ENCODE results near the gene SOX13.
"Not testable (repeated sequence)": the region's sequence is repeated elsewhere in the genome, so short reads cannot be mapped to it uniquely, and the experiment has no call there.

SOX13 gene

DNA sequence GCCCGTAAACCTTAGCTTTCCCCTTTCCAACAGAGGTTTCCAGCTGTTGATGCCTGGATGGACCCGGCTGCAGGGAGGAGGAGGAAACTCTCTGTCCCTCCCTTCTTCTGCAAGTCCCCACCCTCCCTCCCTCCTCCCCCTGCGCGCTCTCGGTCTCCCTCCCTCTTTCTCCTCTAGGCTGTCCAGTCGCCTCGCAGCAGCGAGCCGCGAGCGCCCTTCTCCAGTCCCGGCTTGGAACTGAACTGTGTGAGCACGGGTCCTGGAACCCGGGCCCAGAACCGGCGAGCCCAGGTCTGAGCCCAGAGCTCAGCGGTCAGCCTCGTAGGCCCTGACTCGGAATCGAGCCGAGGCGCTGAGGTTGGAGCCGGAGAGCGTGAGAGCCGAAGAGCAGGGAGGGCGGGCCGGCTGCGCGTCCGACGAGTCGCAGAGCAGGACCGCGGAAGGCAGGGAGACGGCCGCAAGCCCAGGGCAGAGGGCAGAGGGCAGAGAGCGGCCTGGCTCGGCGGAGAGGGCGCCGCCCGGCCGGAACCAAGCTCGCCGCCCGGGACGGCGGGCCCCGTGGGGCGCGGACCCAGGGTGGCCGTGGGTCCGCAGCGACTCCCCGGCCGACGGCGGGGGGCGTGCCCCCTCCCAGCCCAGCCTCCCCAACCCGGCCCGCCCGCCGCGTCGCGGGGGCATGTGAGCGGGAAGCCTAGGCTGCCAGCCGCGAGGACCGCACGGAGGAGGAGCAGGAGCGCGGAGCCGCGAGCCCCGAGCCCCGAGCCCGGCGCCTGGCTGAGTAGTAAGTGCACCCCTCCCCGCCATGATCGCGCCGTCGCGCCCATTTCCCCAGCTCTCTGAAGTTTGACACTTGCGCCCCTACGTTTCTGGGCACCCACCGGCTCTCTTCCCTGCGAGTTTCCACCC is at the start of gene SOX13:
SOX13 (plus strand) TSS at position 185 of the 906 bp plus-strand sequence. CDS start 39,801 bp downstream, outside the sequence.
- peak; percentile 86 for DNase-seq

DNA sequence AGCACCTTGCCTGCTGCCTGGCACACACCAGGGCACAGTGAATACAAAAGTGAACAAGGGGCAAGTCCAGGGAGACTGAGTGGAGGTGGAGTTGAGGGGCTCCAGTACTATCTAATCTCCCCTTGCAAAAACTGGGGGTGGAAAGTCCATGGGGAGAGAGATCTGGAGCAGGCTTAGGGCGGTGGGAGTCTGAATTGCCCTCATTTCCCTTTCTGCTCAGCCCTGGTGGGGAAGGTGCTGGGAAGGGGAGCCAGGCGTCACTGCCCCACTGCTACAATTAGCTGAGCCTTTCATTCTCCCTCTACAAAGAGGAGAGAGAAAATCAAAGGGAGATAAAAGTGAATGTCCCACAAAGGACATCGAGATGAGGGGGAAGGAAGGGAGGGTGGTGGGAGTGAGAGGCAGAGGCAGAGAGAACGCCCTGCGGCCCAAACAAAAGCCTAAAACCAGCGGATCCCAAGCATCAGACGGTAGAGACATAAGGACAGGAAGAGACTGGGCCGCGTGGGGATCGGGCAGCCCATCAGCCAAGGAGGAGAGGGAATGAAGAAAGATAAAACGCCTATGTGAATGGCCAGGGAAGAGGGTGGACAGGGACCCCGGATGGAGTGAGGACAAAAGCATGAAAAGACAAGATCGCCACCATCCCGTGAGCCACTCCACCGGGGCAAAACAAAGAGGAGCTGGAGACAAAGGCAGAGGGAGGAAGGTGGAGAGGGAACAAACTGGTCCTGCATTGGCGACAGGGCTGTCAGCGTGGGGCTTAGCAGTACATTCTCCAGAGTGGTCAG is 46.8 kb upstream of the SOX13 start:
- DNase-seq, result no peak

DNA sequence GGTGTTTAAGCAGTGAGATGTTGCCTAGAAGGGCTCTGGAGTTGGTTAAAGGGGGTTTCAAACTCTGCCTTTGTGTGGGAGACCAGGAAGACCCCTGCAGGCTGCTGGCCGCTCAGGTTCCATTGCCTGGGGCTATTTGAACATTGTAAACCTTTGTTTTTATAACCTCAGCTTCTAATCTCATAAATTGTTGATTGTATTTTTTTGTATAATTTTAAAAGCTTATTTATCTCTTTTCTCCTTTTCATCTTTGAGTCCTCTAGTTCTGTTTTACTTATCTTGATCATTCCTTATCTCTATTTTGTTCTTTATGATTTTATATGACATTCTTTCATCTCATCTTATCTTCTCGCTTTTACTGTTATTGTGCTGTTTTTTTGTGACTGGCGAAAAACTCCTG is 45.5 kb upstream of the SOX13 start:
- no peak for DNase-seq

- DNase-seq, result no peak
These were observed 43.9 kb upstream of the SOX13 start for GRCh38 chr1:204029016-204029415.

GRCh38 chr1:204031098-204031710 is 41.7 kb upstream of the SOX13 start:
- no peak for DNase-seq

DNA sequence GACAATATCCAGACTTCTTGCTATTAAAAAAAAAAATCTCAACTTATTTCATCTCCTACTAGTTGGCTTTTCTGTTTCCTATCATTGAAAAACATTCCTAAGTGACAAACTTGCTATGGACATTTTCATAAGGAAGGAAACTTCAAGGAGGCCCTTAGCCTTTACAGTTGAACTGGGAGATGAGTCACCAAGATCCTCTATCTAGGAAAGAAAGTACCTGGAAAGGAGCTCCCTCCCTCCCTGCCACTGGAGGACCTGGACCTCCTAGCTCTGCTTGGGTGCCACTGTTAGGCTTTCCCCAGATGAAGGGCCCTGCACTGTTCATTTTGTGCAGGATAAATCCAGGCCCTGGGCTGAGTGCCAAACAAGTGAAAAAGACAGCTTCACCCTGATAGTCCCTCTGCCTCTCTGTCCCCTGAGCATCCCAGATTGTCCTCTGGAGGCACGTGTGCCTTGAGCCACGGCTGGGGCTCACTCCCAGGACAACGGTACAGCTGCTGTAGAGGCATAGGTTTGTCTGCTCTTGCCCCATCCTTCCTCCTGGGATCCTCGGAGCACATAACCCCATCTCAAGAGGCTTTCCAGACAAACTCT is 40.2 kb upstream of the SOX13 start:
- no peak for DNase-seq

DNA sequence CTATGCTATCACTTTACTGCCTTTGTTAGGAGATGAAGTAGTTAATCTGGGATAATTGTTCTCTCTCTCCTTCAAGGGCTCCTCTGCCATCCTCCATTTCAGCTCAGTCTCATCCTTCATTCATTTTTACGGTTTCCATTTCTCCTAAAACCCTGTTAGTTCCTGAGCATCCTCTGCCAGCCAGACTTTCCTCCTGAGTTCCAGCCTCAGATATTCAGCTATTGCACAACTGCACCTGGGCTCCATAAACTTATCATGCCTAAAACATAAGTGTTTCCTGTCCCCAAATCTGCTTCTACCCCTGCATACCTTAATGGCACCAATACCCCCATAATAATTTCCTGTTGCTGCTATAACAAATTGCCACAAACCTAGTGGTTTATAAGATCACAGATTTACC is 39.6 kb upstream of the SOX13 start:
- no peak for DNase-seq

- no peak for DNase-seq
These were observed 35.8 kb upstream of the SOX13 start for GRCh38 chr1:204036882-204037655.

- peak; percentile 48 for DNase-seq
These were observed 31.6 kb upstream of the SOX13 start for GRCh38 chr1:204041232-204041767.

DNA sequence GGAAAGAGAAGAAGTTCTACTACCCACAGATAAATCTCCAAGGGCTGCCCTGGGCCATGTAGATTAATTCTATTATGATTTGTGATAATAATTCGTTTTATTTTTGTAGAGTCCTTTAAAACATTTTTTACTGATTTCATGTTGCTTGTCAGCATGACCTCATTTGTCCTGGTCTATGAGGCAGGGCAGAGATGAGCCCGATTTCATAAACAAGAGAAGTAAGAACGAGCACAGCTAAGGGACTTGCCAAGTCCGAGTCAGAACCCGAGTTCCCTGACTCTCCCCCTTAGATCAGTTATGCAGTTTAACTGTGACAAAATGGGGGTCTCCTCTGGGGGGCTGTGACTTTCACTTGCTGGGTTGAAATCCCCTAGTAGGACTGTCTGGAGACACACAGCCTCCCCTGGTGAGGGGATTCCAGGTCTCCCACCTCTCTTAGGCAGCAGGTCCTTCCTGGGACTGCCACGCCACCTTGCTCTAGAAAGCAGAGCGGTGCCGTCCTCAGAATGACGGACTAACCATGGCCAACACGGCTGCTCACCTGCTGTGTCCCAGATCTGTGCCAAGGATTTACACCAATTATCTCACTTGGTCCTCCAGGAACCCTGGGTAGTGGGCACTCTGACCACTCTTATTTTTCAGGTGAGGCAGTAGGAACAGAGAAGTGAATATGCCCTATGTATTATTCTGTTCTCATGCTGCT is 31.0 kb upstream of the SOX13 start:
- no peak for DNase-seq

DNA sequence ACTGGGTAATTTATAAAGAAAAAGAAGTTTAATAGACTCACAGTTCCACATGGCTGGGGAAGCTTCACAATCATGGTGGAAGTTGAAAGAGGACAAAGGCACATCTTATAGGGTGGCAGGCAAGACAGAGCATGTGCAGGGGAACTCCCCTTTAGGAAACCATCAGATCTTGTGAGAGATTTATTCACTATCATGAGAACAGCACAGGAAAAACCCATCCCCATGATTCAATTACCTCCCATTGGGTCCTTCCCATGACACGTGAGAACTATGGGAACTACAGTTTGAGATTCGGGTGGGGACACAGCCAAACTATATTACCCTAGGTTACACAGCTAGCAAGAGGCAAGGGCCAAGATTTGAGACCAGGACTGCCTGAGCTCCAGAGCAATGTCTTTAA is 30.4 kb upstream of the SOX13 start:
- DNase-seq, result no peak

DNA sequence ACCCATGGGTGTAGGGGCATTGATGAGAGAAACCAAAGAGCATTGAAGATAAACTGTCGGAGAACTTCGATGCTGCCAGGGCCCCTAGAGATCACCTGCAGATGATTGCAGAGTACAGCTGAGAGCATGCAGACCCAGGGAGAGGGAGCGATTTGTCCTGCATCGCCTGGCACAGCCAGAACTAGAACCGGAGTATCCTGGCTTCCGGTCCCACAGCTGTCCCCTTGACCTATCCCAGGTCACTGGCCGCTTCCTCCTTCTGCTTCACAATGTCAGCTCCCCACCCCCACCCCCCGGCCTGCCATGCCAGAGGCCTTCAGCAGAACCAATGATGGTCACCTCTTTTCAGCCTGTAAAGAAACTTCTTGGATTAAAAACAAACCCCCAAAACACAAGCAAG is 29.2 kb upstream of the SOX13 start:
- DNase-seq, result no peak

DNA sequence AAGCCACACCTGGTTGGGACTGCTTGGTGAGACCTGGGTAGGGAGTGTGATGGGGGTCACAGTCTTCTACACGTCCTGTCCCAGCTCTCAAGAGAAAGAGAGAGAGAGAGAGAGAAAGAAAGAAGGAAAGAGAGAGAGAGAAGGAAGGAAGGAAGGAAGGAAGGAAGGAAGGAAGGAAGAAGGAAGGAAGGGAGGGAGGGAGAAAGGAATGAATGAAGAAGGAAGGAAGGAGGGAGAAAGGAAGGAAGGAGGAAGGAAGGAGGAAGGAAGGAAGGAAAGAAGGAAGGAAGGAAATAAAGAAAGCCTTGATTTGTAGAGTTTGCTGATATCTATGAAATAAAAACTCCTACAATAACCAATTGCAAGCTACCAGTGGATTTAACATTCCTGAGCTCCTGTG is 28.5 kb upstream of the SOX13 start:
- DNase-seq, result no peak

GRCh38 chr1:204045430-204045829 is 27.5 kb upstream of the SOX13 start:
- DNase-seq, result no peak

- DNase-seq, result no peak
These were observed 26.6 kb upstream of the SOX13 start for GRCh38 chr1:204046346-204046745.

DNA sequence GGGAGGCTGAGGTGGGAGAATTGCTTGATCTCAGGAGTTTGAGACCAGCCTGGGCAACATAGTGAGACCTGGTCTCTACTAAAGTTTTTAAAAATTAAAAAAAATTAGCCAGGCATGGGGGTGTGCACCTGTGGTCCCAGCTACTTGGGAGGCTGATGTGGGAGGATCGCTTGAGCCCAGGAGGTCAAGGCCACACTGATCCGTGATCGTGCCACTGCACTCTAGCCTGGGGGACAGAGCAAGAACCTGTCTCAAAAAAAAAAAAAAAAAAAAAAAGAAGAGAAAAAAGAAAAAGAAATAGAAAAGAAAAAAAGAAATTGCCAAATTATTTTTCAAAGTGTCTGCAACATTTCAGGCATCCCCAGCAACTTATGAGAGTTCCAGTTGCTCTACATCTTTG is 24.1 kb upstream of the SOX13 start:
- not testable (repeated sequence) for DNase-seq

- no peak for DNase-seq
These were observed 21.7 kb upstream of the SOX13 start for GRCh38 chr1:204051258-204051657.

GRCh38 chr1:204051718-204052117 is 21.2 kb upstream of the SOX13 start:
- no peak for DNase-seq

DNA sequence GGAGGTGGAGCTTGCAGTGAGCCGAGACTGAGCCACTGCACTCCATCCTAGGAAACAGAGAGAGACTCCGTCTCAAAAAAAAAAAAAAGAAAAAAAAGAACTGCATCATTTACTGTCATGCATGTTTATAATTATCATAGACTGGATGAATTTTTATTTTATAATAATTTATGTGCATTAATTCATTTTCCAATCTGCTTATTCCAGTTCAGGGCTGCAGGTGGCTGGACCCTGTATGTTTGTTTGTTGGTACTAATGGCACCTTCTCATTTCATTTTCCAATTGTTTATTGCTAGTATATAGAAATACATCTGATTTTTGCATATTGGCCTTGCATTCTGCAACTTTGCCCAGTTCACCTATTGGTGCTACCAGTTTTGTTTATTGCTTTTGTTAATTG is 19.0 kb upstream of the SOX13 start:
- DNase-seq, result no peak

- no peak for DNase-seq
These were observed 12.9 kb upstream of the SOX13 start for GRCh38 chr1:204059970-204060369.

DNA sequence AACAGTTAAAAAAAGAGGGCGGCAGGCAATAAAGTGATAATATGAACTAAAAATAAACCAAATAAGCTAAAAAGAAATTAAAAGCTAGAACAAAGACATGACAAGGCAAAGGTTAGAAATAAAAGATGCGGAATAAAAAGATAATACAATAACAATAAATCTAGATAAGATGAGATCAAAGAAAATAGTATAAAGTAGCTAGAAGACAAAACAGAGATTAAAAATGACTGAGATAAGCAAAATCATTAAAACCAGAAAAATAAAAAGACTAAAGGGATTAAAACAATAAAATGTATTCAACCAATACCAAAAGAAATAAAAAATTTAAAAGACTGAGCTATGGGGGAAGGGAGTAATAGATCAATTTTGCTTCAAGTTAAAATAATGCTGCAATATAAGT is 10.8 kb upstream of the SOX13 start:
- DNase-seq, result no peak
